Measurements from ENCODE around the gene CDON.

CDON gene

DNA sequence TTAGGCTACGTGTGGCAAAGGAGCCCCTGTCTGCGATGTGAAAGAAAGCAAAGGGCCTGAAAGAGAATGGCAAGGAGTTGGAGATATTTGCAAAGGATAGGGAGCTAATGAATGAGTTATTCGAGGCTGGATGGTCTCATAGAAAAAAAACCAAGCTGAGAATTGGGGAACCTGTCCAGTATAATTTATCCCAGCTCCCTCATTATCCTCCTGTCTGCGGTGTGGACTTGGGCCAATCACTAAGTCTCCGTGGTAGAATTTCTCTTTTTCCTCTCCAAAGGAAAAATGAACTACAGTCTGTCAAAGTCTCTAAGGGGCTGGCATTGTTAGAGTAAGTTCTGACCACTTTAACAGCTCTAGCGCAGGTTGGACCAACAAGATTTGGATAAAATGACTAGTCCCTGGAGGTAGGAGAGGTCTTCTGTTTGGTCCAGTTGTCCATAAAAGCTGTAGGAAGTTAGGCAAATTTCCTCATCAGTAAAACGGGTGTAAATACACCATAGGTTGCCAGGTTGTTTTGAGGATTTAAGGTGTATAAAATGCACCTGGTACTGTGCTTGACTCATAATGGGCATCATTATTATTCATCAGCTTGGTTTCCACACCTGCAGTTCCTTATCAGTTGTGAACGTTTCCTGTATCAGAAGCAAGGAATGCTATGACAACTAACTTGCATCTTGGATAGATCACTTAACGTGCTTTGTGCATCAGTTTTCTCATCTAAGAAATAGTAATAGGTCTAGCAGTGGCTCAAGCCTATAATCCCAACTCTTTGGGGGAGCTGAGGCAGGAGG, 10.3 kb upstream of the CDON start:
- H3K4me1 Mint-ChIP-seq = no peaks in the 10 kb centered on the region
- peaks cover 59% of the 10 kb centered on the region for H3K27me3 Mint-ChIP-seq
- CTCF ChIA-PET = interaction anchor here (0.8 kb wide), 1 partner anchor 122 kb away, joined by 3 read pairs; no protein-coding TSS in a partner anchor
- no peaks in the 10 kb centered on the region for H3K9me3 Mint-ChIP-seq
- DNase-seq = no peak
- no peak overlapping the region for H3K27ac Mint-ChIP-seq
- no peak overlapping the region for H3K4me3 Mint-ChIP-seq
- no peaks in the 10 kb centered on the region for H3K36me3 Mint-ChIP-seq

DNA sequence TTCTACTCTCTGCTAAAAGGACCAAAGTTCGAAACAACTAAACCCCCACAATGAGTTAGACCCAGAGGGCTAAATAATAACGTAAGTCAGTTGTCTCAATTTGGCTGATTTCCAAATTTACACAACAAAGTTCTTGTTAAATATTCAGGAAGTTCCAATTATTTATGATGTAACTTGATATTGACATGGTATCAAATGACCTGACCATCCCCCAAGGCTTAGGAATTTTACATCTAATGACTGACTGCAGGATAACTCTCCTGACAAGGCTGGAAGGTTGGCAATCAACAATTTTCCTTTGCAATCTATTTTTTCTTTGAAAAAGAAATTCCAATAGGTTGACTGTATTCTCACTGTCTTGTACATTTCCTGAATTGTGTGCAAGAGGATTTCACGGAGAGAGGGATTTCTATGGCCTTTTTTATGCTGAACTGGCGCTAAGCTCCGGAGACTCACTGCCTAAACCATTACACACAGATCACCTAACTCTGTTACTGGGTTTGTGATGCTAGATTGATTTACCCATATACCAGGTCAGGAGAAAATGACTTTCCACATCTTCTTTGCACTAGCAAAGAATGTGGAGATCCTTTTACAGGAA, 9.6 kb upstream of the CDON start:
- no peaks in the 10 kb centered on the region for H3K36me3 Mint-ChIP-seq
- CTCF ChIA-PET = no interaction called here
- H3K27ac Mint-ChIP-seq = no peak overlapping the region
- H3K27me3 Mint-ChIP-seq = peaks cover 53% of the 10 kb centered on the region
- DNase-seq = no peak
- H3K9me3 Mint-ChIP-seq = no peaks in the 10 kb centered on the region
- no peaks in the 10 kb centered on the region for H3K4me1 Mint-ChIP-seq
- H3K4me3 Mint-ChIP-seq = no peak overlapping the region

DNA sequence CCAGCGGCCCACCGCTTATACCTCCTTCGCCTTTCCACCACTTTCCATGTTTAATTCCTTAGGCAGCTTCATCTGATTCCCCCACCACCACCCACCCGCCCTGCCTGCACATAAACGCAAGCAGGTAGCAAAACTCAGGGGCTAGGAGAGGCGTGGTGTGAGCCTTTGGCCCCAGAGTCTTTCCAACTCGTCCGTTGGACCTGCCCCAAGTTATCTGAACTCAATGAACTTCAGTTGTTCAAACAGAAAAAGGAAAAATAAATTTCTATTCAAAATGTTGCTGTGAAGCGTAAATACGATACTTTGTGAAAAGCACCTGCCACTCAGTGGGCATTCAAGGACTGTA, 814 bp upstream of the CDON start:
- H3K27me3 Mint-ChIP-seq = peaks cover 41% of the 10 kb centered on the region
- CTCF ChIA-PET = no interaction called here
- H3K4me1 Mint-ChIP-seq = peaks cover 10% of the 10 kb centered on the region
- H3K36me3 Mint-ChIP-seq = no peaks in the 10 kb centered on the region
- H3K9me3 Mint-ChIP-seq = no peaks in the 10 kb centered on the region
- peak overlapping the region; percentile 74 for H3K4me3 Mint-ChIP-seq
- no peak for DNase-seq
- H3K27ac Mint-ChIP-seq = no peak overlapping the region

DNA sequence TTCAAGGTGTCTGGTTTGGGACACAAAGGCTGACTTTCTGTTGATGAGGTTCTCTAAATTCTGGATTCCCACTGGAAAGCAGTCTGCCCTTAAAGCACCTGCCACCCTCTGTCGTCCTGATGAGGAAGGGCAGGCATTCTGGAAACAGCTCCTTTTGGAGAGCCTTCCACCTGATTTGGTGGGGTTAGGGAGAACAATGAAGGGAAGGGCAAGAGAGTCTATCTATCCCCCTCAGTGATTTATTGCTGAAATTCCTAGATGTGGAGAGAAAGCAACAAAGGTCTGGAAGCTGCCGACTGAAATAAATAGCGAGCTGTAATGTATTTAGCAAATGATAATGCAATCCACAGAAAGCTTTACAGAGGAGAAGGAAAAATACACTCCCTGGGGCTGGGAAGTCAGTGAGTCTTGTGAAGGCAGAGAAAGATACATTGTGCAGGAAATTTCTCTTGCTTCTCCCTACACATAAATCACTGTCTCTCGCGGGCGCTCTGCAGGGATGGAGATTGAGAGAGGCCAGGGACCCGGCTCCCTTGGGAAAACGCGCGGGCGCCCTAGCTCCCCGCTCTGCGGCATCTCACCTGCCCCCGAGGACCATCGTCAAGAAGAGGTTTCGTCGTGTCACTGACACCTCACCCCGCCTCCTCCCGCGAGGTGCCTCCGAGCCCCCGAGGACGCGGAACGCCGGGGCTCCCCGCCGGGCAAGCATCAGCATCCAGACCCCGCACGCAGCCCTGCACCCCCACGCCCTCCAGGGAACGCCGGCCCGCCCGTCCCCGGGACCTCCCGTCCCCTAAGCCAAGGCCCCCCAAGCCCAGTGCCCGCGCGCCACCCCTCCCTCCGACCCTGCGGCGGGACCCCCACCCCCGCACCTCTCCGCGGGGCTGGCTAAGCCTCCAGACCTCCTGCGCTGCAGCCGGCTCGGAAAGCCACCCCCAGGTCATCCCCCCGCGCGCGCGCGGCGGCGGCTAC, 673 bp downstream of the CDON start:
- H3K4me3 Mint-ChIP-seq = peak overlapping the region; percentile 77
- CTCF ChIA-PET = interaction anchor here (1.4 to 1.6 kb wide), 3 partner anchors 119 to 132 kb away, joined by 3 to 4 read pairs (median 4); no protein-coding TSS in a partner anchor
- H3K27ac Mint-ChIP-seq = peak overlapping the region; percentile 56
- H3K9me3 Mint-ChIP-seq = no peaks in the 10 kb centered on the region
- DNase-seq = peak; percentile 55
- H3K27me3 Mint-ChIP-seq = peaks cover 45% of the 10 kb centered on the region
- no peaks in the 10 kb centered on the region for H3K36me3 Mint-ChIP-seq
- peaks cover 10% of the 10 kb centered on the region for H3K4me1 Mint-ChIP-seq

DNA sequence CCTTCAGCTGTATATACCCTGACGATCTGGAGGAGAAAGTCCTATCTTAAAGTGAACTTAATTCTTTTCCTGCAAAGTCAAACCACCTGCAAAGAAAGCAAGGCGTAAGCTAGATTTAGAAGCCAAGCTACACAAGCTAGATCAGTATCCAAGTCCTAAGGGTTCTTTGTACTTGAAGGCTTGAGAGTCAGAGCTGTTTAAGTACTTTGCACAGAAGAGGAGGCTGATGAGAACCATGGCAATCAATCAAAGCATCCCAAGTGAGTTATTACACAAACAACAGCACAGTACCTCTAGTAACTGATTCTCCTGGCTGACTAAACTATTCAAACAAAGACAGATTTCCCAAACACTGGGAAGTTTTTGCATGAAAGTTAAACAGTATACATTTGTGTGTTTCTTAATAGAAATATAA, 1.9 kb downstream of the CDON start:
- no peak overlapping the region for H3K4me3 Mint-ChIP-seq
- CTCF ChIA-PET = interaction anchor here (1.4 to 1.6 kb wide), 3 partner anchors 118 to 133 kb away, joined by 3 to 4 read pairs (median 4); no protein-coding TSS in a partner anchor
- H3K9me3 Mint-ChIP-seq = no peaks in the 10 kb centered on the region
- H3K27me3 Mint-ChIP-seq = peaks cover 45% of the 10 kb centered on the region
- DNase-seq = no peak
- no peak overlapping the region for H3K27ac Mint-ChIP-seq
- H3K4me1 Mint-ChIP-seq = peaks cover 10% of the 10 kb centered on the region
- H3K36me3 Mint-ChIP-seq = no peaks in the 10 kb centered on the region

DNA sequence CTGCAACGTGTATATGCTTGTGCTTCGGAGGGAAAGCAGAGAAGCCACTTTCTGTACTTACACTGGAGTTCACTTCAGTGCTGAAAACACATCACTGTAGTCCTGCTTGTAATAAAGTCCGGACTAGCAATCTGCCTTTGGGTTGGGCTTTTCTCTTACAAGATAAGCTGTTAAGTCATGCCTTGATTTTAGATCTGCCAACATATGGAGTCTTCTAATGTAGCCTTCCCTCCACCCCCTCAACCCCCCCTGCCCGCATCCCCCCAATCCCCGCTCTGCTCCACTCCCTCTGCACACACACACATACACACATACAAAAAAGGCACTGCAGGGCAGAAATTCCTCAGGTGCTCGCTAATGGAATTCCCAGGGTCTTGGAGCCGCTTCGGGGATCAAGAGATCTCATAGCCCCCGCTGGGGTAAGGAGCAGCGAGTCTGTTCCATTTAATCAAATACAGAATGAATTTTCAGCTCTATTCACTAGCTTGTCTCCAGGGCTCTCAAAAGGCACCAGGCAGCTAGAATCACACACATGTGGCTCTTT, 3.4 kb downstream of the CDON start:
- DNase-seq = no peak
- Mint-ChIP-seq H3K4me1 (peaks cover 10% of the 10 kb centered on the region), H3K9me3 (no peaks in the 10 kb centered on the region), H3K36me3 (no peaks in the 10 kb centered on the region), H3K27ac (no peak overlapping the region), H3K27me3 (peaks cover 44% of the 10 kb centered on the region), H3K4me3 (no peak overlapping the region)
- CTCF ChIA-PET = no interaction called here

DNA sequence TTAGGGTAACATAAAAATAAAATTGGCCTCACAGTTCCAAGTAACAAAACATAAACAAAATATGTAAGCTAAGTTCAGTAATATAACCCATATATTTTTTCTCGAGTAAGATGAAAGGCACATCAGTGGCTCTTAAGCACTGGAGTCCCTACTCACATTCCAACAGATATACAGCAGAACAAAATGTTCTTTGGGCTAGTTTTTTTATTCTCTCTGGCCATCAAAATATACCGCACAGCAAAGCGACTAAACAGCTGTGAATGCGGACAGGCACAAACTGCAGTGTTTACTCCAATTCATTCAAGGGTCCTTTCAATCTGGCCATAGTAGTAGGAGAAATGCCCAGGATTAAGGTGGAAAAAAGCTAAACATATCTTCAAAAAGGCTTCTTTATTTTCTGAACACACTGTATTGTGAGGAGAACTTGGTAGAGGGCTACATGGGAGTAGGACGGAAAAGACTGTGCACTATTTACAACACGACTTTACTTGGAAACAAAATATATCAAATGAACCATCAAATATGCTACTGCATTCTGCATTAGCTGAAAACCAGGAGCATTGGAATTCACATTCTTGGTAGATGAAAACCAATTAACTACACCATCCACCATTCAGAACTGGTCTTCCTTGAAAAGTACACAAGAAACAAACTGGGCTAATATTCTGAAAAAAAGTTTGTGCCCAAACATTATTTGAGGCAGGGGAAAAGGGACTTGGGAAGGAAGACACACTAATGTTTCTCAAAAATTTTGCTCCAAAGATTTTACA, 4.4 kb downstream of the CDON start:
- peaks cover 38% of the 10 kb centered on the region for H3K27me3 Mint-ChIP-seq
- H3K9me3 Mint-ChIP-seq = no peaks in the 10 kb centered on the region
- no peaks in the 10 kb centered on the region for H3K36me3 Mint-ChIP-seq
- peaks cover 9% of the 10 kb centered on the region for H3K4me1 Mint-ChIP-seq
- CTCF ChIA-PET = interaction anchor here (0.7 to 1.2 kb wide), 2 partner anchors 135 to 151 kb away, joined by 3 to 7 read pairs; no protein-coding TSS in a partner anchor
- H3K4me3 Mint-ChIP-seq = no peak overlapping the region
- no peak overlapping the region for H3K27ac Mint-ChIP-seq
- DNase-seq = no peak

DNA sequence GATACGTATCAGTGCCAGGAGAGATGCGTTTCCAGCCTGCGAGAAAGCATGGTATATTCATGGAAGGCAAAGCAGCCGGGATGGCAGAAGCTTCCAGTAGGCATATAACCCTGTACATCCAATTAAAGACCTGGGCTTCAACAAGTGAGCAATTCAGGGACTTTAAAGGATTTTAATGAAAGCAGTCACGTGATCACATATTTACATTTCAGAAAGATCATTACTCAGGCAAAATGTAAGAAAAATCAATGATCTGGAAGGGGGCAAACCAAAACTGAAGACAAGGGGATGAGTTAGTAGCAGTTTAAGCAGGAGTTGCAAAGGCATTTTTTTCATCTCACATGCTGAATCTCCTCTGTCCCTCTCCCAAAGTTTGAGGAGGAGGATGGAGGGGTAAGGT, 7.8 kb downstream of the CDON start:
- Mint-ChIP-seq H3K36me3 (no peaks in the 10 kb centered on the region), H3K9me3 (no peaks in the 10 kb centered on the region), H3K4me3 (no peak overlapping the region), H3K27ac (no peak overlapping the region), H3K27me3 (peaks cover 12% of the 10 kb centered on the region), H3K4me1 (no peaks in the 10 kb centered on the region)
- CTCF ChIA-PET = interaction anchor here (1.2 kb wide), 1 partner anchor 29 kb away, joined by 3 read pairs; no protein-coding TSS in a partner anchor
- no peak for DNase-seq

DNA sequence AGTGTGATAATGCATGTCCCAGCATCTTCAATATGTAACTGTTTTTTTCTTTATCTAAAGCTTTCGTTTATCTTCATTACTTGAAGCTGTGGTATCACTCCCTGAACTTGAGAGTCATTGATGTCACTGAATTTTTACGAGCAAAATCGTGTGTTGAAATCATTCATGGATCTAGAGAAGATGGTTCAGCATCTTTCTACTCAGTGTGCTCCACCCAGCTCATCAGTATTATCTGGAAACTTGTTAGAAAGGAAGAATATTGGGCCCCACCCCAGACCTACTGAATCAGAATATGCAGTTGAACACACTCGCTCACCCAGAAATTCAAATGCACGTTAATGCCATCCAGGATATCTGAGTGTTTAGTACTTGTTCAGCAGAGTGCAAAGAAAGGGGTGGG, 8.3 kb downstream of the CDON start:
- DNase-seq = no peak
- Mint-ChIP-seq H3K36me3 (no peaks in the 10 kb centered on the region), H3K27ac (no peak overlapping the region), H3K27me3 (peaks cover 9% of the 10 kb centered on the region), H3K4me3 (no peak overlapping the region), H3K4me1 (no peaks in the 10 kb centered on the region), H3K9me3 (no peaks in the 10 kb centered on the region)
- CTCF ChIA-PET = no interaction called here

DNA sequence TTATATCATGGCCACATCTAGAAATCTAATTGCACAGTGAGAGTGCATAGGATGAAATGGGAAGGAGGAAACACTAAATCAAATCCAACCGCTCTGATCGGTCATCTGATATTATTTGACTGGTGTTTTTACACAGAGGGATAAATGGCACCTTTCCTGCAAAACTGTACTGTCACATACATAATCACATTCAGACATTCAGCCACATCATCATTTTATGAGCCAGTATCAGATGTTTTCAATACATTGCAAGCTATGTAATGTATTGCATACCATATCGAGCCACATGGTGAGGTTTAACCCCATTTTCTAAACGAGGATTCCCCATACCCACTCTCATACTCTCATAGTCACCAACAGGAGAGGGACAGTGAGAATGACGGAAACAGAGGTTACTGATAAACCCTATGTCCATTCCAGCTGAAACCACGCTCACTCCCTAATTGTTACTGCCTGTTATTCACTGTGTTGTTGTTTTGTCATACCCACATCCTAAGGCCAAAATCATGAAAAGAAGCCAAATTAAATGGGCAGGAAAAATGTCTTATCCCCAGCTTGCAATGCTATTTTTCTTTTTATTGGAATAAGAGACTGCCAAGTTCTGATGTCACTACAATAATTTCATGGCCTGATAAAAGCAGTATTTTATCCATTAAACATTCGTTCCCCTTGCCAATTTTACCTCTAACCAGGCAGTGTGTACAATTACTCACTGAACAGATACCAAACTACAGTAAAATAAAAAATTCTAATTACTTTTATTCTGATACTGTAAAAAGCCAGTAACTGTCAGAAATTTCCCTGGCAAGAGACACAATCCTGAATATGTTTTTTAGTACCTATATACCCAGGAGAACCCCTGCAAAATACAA, 9.0 kb downstream of the CDON start:
- Mint-ChIP-seq H3K4me3 (no peak overlapping the region), H3K27ac (no peak overlapping the region), H3K9me3 (no peaks in the 10 kb centered on the region), H3K27me3 (peaks cover 5% of the 10 kb centered on the region), H3K36me3 (no peaks in the 10 kb centered on the region), H3K4me1 (no peaks in the 10 kb centered on the region)
- no peak for DNase-seq
- CTCF ChIA-PET = no interaction called here

DNA sequence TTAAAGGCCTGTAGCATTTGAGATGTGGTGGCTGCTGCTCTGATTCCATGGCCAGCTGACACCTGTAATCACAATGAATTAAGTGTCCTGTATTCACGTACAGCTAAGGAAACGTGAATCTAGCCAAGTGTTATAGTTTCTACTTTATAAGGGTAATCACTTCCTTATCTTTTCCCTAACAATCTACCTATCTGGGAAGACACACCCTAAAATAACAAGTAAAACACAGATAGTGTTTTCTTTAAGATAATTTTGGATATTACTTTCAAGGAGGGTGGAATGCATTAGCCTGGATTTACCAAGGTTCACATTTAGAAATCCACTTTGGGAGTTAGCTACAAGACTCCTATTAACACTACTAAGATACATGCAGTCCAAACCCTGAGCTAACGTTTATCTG, 11.5 kb downstream of the CDON start:
- H3K36me3 Mint-ChIP-seq = no peaks in the 10 kb centered on the region
- no peaks in the 10 kb centered on the region for H3K9me3 Mint-ChIP-seq
- no peaks in the 10 kb centered on the region for H3K4me1 Mint-ChIP-seq
- no peak for DNase-seq
- CTCF ChIA-PET = no interaction called here
- H3K4me3 Mint-ChIP-seq = no peak overlapping the region
- no peaks in the 10 kb centered on the region for H3K27me3 Mint-ChIP-seq
- no peak overlapping the region for H3K27ac Mint-ChIP-seq

DNA sequence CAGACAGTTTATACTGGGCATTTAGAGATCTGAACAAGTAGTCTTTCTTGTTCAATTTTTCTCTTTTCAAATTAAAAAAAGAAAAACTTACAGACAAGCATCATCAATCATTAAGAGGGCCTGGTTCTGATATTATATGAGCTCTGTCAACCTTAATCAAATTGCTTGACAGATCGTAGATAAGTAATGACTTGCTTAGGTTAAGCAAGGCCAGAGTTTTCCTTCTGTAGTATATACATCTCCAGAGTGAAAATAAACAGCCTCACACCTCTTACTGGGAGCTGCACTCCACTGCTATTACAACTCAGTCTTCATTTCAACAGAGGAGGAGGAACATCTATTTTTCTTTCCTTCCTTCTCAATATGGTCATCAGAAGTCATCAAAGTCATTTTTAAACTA, 13.5 kb downstream of the CDON start:
- CTCF ChIA-PET = no interaction called here
- Mint-ChIP-seq H3K4me3 (no peak overlapping the region), H3K27me3 (no peaks in the 10 kb centered on the region), H3K4me1 (no peaks in the 10 kb centered on the region), H3K36me3 (no peaks in the 10 kb centered on the region), H3K27ac (no peak overlapping the region), H3K9me3 (no peaks in the 10 kb centered on the region)
- DNase-seq = no peak

DNA sequence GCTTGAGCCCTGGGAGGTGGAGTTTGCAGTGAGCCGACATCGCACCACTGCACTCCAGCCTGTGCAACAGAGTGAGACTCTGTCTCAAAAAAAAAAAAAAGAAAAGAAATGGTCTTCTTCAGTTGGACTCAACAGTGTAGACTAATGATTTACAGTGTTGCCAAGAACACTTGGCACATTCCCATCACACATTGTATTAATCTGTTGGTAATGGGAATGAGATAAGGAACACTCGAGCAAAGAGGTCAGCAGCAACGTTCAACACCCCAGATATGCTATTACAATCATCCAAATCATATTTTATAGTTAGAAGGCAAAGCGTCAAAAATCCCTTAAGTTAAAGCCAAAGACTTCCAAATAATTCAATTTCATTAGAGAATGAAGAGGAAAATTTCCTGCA, 14.5 kb downstream of the CDON start:
- no peak for DNase-seq
- Mint-ChIP-seq H3K36me3 (no peaks in the 10 kb centered on the region), H3K27me3 (no peaks in the 10 kb centered on the region), H3K9me3 (no peaks in the 10 kb centered on the region), H3K27ac (no peak overlapping the region), H3K4me1 (no peaks in the 10 kb centered on the region), H3K4me3 (no peak overlapping the region)
- CTCF ChIA-PET = no interaction called here

All from activated naive CD4-positive, alpha-beta T cell treated with anti-CD3 and anti-CD28 coated beads, Interleukin-2, amount 10 ng/mL, durations not matched to agents 7 days and 5 days (primary cell).